Hepatocyte (in vitro differentiated cells): ENCODE results near the gene CFL1.

Experiments used
- CTCF ChIP-seq: fragments of 200-600 bp; sonication (generic); IDR thresholded peaks from 2 replicates; pipeline ENCODE4 v1.5.1; 2016; ENCODE audit warnings: antibody characterized with exemption, mild to moderate bottlenecking; ENCODE audit not compliant: poor library complexity
- EZH2 ChIP-seq: fragments of 200-600 bp; sonication (generic); IDR thresholded peaks from 2 replicates; pipeline ENCODE4 v1.6.1; 2016; ENCODE audit warnings: antibody characterized with exemption, mild to moderate bottlenecking, borderline replicate concordance
- EZH2phosphoT487 ChIP-seq: fragments of 200-600 bp; sonication (generic); IDR thresholded peaks from one replicate; pipeline ENCODE4 v1.6.1; 2018; ENCODE audit warnings: antibody characterized with exemption, mild to moderate bottlenecking, low read depth, moderate library complexity; ENCODE audit not compliant: unreplicated experiment, severe bottlenecking

GRCh38 chr11:65844231-65844872 is 13.6 kb downstream of the CFL1 start:
- TF ChIP-seq CTCF (no peak), EZH2 (no peak), EZH2phosphoT487 (no peak)
